Suprapubic skin (tissue), 4 donors: Measurements from ENCODE around the gene LPP.

Experiments used
- EP300 ChIP-seq: sonication (generic); formaldehyde crosslinking; IDR thresholded peaks from one replicate; pipeline ENCODE4 v1.6.1; 2017; ENCODE audit warnings: antibody characterized with exemption
- POLR2A ChIP-seq, 2 donors: fragments of 450-650 bp; IDR thresholded peaks; one replicate each; pipeline ENCODE4 v1.6.1; 2017; ENCODE audit warnings: antibody characterized with exemption in 2 of 2, mild to moderate bottlenecking in 2 of 2, moderate library complexity in 2 of 2
- POLR2AphosphoS5 ChIP-seq, 3 donors: sonication (generic); formaldehyde crosslinking; IDR thresholded peaks; one replicate each; pipeline ENCODE4 v1.6.1; 2017; ENCODE audit warnings: antibody characterized with exemption in 3 of 3
- TF ChIP-seq, protein P1 (sequence below), 2 donors: fragments of 200-600 bp in 1 of 2; fragments of 450-650 bp in 1 of 2; sonication (generic) in 1 of 2; IDR thresholded peaks; one replicate each; pipeline ENCODE4 v1.5.1; 2016 to 2019; ENCODE audit warnings: antibody characterized with exemption in 2 of 2, mild to moderate bottlenecking in 1 of 2, moderate library complexity in 1 of 2

DNA sequence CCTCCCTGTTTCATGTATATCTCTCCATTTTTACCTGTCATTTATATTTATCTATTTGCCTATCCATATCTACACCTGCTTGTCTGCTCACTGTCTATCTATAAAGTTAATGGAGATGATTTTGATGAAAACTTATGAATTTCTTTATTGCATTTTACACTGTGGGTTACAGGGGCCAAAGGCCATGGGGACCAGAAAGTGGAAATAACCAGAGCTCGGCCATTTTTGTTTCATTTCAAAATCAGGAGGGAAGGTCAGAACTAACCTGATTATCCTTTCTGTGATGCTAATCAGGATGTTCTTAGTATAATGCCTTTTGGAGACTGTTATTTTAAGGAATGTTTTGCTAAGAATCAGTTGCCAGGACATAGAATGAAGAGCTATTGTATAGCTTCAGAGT, 147.2 kb downstream of the LPP start:
- TF ChIP-seq, protein P1, sequence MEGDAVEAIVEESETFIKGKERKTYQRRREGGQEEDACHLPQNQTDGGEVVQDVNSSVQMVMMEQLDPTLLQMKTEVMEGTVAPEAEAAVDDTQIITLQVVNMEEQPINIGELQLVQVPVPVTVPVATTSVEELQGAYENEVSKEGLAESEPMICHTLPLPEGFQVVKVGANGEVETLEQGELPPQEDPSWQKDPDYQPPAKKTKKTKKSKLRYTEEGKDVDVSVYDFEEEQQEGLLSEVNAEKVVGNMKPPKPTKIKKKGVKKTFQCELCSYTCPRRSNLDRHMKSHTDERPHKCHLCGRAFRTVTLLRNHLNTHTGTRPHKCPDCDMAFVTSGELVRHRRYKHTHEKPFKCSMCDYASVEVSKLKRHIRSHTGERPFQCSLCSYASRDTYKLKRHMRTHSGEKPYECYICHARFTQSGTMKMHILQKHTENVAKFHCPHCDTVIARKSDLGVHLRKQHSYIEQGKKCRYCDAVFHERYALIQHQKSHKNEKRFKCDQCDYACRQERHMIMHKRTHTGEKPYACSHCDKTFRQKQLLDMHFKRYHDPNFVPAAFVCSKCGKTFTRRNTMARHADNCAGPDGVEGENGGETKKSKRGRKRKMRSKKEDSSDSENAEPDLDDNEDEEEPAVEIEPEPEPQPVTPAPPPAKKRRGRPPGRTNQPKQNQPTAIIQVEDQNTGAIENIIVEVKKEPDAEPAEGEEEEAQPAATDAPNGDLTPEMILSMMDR (IDR thresholded peaks at IDR 0.05), result no peak
- TF ChIP-seq POLR2AphosphoS5 (IDR thresholded peaks at IDR 0.05) (no peak), POLR2A (IDR thresholded peaks at IDR 0.05) (no peak), EP300 (no peak)
